Gastroesophageal sphincter (tissue), 3 donors: ENCODE data around the gene PEX11B.

Experiments
- CTCF ChIP-seq, 4 experiments: fragments of 200-600 bp in 2 of 4; fragments of 450-650 bp in 2 of 4; sonication (generic) in 1 of 4; IDR thresholded peaks; one replicate each; pipeline ENCODE4 v1.5.1; 2017 to 2019; ENCODE audit warnings: antibody characterized with exemption in 4 of 4, mild to moderate bottlenecking in 2 of 4, moderate library complexity in 2 of 4
- POLR2A ChIP-seq, 2 donors: fragments of 450-650 bp; IDR thresholded peaks; one replicate each; pipeline ENCODE4 v1.6.1; 2017; ENCODE audit warnings: antibody characterized with exemption in 2 of 2, mild to moderate bottlenecking in 2 of 2, moderate library complexity in 1 of 2
- POLR2AphosphoS5 ChIP-seq: sonication (generic); formaldehyde crosslinking; IDR thresholded peaks from one replicate; pipeline ENCODE4 v1.6.1; 2017; ENCODE audit warnings: antibody characterized with exemption

GRCh38 chr1:145951526-145951925 is 33.0 kb upstream of the PEX11B start:
- TF ChIP-seq CTCF (IDR thresholded peaks at IDR 0.05): no peak
- TF ChIP-seq POLR2AphosphoS5: no peak
- TF ChIP-seq POLR2A (IDR thresholded peaks at IDR 0.05): no peak
